Tibial nerve (tissue), 4 donors: ENCODE measurements around the gene YTHDF1. TPM values are rescaled to one million over a fixed set of nuclear protein-coding genes. Genes with fewer than 3 reads are reported as not detected.

ENCODE experiments used
- DNase-seq, 2 donors: peaks; one replicate each; pipeline ENCODE4 v3.0.0-alpha.2; 2019; ENCODE audit warnings: low spot score in 2 of 2
- H3K27ac ChIP-seq, 4 donors: fragments of 200-600 bp; sonication (generic) in 3 of 4; one replicate each; pipeline ENCODE4 v1.5.1; 2017 to 2019; ENCODE audit warnings: mild to moderate bottlenecking in 1 of 4
- H3K27me3 ChIP-seq, 2 donors: fragments of 200-600 bp; sonication (generic) in 1 of 2; one replicate each; pipeline versions ENCODE4 v1.5.1 to v1.6.0; 2017 to 2019
- H3K36me3 ChIP-seq, 3 donors: fragments of 200-600 bp; sonication (generic); one replicate each; pipeline ENCODE4 v1.5.1; 2018 to 2019
- H3K4me1 ChIP-seq, 4 donors: fragments of 200-600 bp; sonication (generic) in 3 of 4; one replicate each; pipeline ENCODE4 v1.5.1; 2017 to 2019
- H3K4me3 ChIP-seq, 4 donors: fragments of 200-600 bp; sonication (generic) in 3 of 4; one replicate each; pipeline ENCODE4 v1.5.1; 2017 to 2019; ENCODE audit warnings: mild to moderate bottlenecking in 1 of 4, moderate library complexity in 1 of 4
- H3K9me3 ChIP-seq, 4 donors: fragments of 200-600 bp; sonication (generic) in 3 of 4; one replicate each; pipeline ENCODE4 v1.5.1; 2017 to 2019
- CTCF ChIP-seq, 5 experiments: fragments of 200-600 bp in 3 of 5; fragments of 450-650 bp in 2 of 5; sonication (generic) in 3 of 5; IDR thresholded peaks; one replicate each; pipeline ENCODE4 v1.5.1; 2016 to 2019; ENCODE audit warnings: antibody characterized with exemption in 5 of 5, mild to moderate bottlenecking in 3 of 5, moderate library complexity in 2 of 5
- EP300 ChIP-seq, 2 donors: sonication (generic); formaldehyde crosslinking; IDR thresholded peaks; one replicate each; pipeline ENCODE4 v1.6.1; 2017; ENCODE audit warnings: antibody characterized with exemption in 2 of 2, mild to moderate bottlenecking in 1 of 2
- POLR2A ChIP-seq, 2 donors: fragments of 450-650 bp; IDR thresholded peaks; one replicate each; pipeline ENCODE4 v1.6.1; 2017; ENCODE audit warnings: antibody characterized with exemption in 2 of 2, mild to moderate bottlenecking in 2 of 2, moderate library complexity in 2 of 2
- WGBS, 2 donors: methylation state at CpG; one replicate each; pipeline ENCODE4 v1.1.5; 2018; 5-methylcytosine and 5-hydroxymethylcytosine counted together
- total RNA-seq, 4 donors: library from RNA; depleted of rRNA; stranded (reverse); fragments of >200 nt; gene quantifications; one replicate each; pipeline ENCODE4 v1.1.0, GENCODE V29; 2016

Gene YTHDF1
- total RNA-seq, 4 donors from 2014 or later, result 20.7 to 25.5 (median 23.3) TPM

GRCh38 chr20:63175038-63175895 lies 40.7 kb downstream of the YTHDF1 start:
- no peak for DNase-seq
- H3K36me3 ChIP-seq, result no peaks in the 10 kb centered on the region
- peaks cover 9 to 85% of the 10 kb centered on the region in 2 donors for H3K27me3 ChIP-seq
- no peak overlapping the region for H3K27ac ChIP-seq
- WGBS, 2 donors, result 2 to 5% methylated on average over 31 to 52 of the region's 77 CpGs
- no peaks in the 10 kb centered on the region for H3K9me3 ChIP-seq
- no peak for TF ChIP-seq CTCF (IDR thresholded peaks at IDR 0.05)
- no peak for TF ChIP-seq EP300 (IDR thresholded peaks at IDR 0.05)
- no peak for TF ChIP-seq POLR2A (IDR thresholded peaks at IDR 0.05)
- no peak overlapping the region for H3K4me3 ChIP-seq
- H3K4me1 ChIP-seq, result peaks cover 0 to 66% (median 19%) of the 10 kb centered on the region in 4 donors

- Histone ChIP-seq H3K4me3 (no peak overlapping the region), H3K36me3 (no peaks in the 10 kb centered on the region), H3K27ac (no peak overlapping the region), H3K9me3 (no peaks in the 10 kb centered on the region), H3K4me1 (peaks cover 0 to 60% (median 18%) of the 10 kb centered on the region in 4 donors), H3K27me3 (peaks cover 7 to 77% of the 10 kb centered on the region in 2 donors)
- 2 to 9% methylated on average over 15 of the region's 16 CpGs for WGBS, 2 donors
- DNase-seq, result no peak
- no peak for TF ChIP-seq POLR2A (IDR thresholded peaks at IDR 0.05)
- TF ChIP-seq EP300 (IDR thresholded peaks at IDR 0.05), result no peak
- no peak for TF ChIP-seq CTCF (IDR thresholded peaks at IDR 0.05)
Measured at GRCh38 chr20:63174309-63175037, 41.5 kb downstream of the YTHDF1 start.

GRCh38 chr20:63173552-63174191 lies 42.3 kb downstream of the YTHDF1 start:
- peaks cover 0 to 53% (median 12%) of the 10 kb centered on the region in 4 donors for H3K4me1 ChIP-seq
- WGBS, 2 donors, result 24 to 37% methylated on average over 11 to 18 of the region's 22 CpGs
- TF ChIP-seq CTCF (IDR thresholded peaks at IDR 0.05), result no peak
- no peak for TF ChIP-seq EP300 (IDR thresholded peaks at IDR 0.05)
- H3K36me3 ChIP-seq, result no peaks in the 10 kb centered on the region
- DNase-seq, result no peak
- no peak overlapping the region for H3K27ac ChIP-seq
- peaks cover 3 to 70% of the 10 kb centered on the region in 2 donors for H3K27me3 ChIP-seq
- H3K4me3 ChIP-seq, result no peak overlapping the region
- no peaks in the 10 kb centered on the region for H3K9me3 ChIP-seq

GRCh38 chr20:63172726-63173125 lies 43.2 kb downstream of the YTHDF1 start:
- Histone ChIP-seq H3K27me3 (peaks cover 3 to 62% of the 10 kb centered on the region in 2 donors), H3K4me3 (no peak overlapping the region), H3K9me3 (no peaks in the 10 kb centered on the region), H3K27ac (no peak overlapping the region), H3K36me3 (no peaks in the 10 kb centered on the region), H3K4me1 (peaks cover 0 to 44% (median 5%) of the 10 kb centered on the region in 4 donors)
- 53 to 59% methylated on average over 8 of the region's 8 CpGs for WGBS, 2 donors
- DNase-seq, result no peak
- TF ChIP-seq EP300 (IDR thresholded peaks at IDR 0.05) (no peak), CTCF (IDR thresholded peaks at IDR 0.05) (no peak)
